GM19193 (cell line): ENCODE data around the gene TNFRSF6B.
A peak's percentile ranks its signal among the peaks of the same experiment; 100 is the strongest.

Source experiments
- POLR2A ChIP-seq: IDR thresholded peaks from 4 replicates; pipeline ENCODE4 v1.6.1; 2011; ENCODE audit not compliant: insufficient read depth, insufficient read length; ENCODE audit errors: extremely low read depth

TNFRSF6B gene

DNA sequence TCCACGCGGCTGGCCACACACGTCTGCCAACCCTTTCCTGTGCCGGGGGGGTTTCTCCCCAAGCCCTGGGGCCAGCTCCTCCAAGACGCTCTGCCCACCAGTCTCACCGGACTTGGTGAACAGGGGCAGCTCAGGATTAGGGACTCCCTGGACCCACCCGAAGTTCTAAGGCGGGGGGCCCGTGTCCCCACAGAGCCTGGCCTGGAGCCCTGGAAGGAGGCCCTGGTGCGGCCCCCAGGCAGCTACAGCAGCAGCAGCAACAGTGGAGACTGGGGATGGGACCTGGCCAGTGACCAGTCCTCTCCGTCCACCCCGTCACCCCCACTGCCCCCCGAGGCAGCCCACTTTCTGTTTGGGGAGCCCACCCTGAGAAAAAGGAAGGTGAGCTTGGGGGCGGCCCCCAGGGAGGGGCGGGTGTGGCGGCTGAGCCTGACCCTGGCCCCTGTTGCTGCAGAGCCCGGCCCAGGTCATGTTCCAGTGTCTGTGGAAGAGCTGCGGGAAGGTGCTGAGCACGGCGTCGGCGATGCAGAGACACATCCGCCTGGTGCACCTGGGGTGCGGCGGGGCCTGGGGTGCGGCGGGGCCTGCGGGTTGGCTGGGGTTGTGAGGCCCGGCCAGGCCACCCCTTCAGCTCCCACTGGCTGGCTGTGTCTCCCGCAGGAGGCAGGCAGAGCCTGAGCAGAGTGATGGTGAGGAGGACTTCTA lies 45.4 kb downstream of the TNFRSF6B start:
- TF ChIP-seq POLR2A, result no peak

DNA sequence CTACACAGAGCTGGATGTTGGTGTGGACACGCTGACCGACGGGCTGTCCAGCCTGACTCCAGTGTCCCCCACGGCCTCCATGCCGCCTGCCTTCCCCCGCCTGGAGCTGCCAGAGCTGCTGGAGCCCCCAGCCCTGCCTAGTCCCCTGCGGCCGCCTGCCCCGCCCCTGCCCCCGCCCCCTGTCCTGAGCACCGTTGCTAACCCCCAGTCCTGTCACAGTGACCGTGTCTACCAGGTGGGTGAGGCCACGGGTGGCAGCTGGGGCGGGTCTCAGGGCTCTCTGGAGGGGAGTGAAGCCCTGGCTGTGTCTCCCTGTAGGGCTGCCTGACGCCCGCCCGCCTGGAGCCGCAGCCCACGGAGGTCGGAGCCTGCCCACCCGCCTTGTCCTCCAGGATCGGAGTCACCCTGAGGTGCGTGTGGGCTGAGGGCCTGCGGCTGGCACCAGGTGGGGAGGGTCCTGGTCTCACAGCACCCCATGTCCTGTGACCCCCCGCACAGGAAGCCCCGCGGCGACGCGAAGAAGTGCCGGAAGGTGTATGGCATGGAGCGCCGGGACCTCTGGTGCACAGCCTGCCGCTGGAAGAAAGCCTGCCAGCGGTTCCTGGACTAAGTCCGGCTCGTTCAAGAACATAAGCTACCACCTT lies 46.1 kb downstream of the TNFRSF6B start:
- TF ChIP-seq POLR2A, result no peak

- TF ChIP-seq POLR2A, result no peak
These were observed 46.9 kb downstream of the TNFRSF6B start for GRCh38 chr20:63743210-63743970.

DNA sequence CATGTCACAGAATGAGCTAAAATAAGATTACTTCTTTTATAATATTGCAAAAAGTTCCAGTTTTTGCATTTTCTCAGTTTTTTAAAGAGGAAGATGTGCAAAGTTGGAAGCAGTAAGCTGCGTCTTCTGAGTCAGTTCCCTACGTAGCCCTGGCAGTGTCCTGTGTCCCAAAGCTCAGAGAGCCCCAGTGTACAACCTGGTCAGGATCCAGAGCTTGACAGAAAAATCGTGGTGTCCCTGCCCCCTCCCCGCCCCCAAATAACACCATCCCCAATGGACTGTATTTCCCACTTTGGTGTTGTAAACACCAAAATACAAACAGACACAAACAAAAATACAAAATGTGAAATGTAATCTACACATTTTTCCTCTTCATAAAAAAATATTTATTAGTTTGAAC lies 47.7 kb downstream of the TNFRSF6B start:
- TF ChIP-seq POLR2A, result no peak

DNA sequence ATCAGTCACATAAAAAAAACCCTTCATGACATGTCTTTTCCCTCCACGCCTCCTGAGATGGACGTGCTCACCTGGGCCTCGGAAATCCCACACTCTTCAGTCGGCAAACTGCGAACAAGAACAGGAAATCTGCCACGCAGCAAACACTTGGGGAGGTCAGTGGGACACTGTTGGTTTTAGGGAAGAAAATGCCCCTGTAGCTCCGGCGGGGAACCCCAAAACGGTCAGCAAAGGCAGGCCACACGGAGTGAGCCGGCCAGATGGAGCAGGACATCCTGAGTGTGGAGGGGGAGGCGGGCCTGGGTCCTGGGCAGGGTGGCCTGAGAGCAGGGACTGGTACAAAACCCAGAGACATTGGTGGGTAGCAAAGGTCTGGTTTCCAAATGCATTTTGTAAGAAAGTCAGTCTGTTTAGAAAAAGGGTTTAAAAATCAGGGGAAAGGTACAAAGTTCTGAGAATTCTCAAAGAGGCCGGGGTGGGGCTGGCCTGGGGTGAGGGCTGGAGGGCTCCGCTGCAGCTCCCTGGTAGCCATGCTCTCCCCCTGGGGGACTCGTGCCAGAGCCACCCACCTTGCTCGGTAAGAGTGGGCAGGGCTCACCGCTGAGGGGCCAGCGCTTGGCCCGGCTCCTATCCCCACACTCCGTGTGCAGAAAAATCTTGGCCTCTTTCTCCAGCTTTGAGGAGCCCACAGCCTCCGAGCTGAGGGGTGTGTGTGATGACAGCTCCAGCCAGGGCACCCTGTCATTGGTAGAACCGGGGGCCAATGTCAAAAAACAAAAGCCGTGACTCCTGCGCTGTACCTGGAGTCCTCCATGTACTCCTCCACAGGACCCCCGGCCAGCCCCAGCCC lies 48.3 kb downstream of the TNFRSF6B start:
- TF ChIP-seq POLR2A, result peak; percentile 18

- TF ChIP-seq POLR2A, result no peak
These were observed 49.0 kb downstream of the TNFRSF6B start for GRCh38 chr20:63745424-63745805.

GRCh38 chr20:63745961-63746731 lies 49.7 kb downstream of the TNFRSF6B start:
- no peak for TF ChIP-seq POLR2A

- no peak for TF ChIP-seq POLR2A
These were observed 50.4 kb downstream of the TNFRSF6B start for GRCh38 chr20:63746751-63747315.

DNA sequence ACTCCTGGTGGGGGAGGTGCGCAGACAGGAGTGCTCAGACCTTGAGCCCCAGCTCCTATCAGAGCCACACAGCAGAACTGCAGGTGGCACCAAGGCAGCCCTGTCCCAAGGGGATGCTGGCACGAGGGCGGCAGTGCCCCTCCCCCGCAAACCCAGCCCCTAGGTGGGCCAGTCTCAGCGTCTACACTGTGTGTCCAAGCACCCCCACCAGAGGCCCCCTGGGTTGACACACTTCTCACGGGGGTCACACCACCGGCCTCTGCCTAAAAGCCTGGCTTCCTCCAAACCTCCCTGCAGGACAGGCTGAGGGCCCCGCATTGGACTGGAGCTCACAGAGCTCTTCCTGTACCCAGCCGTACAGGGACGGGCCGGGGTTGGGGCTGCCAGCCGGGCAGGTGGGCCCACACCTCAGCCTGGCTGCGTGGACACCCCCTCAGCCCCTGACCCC lies 51.2 kb downstream of the TNFRSF6B start:
- TF ChIP-seq POLR2A, result no peak
